Raji (cell line): ENCODE results near the gene ANKRD33B.

Experiments used
- POLR2A ChIP-seq: IDR thresholded peaks from 2 replicates; pipeline ENCODE4 v1.6.1; 2011; ENCODE audit warnings: low read depth, low read length, control low read depth; ENCODE audit not compliant: insufficient read depth

The ANKRD33B gene

GRCh38 chr5:10624679-10625078, 60.8 kb downstream of the ANKRD33B start:
- TF ChIP-seq POLR2A = no peak

- no peak for TF ChIP-seq POLR2A
Observed at GRCh38 chr5:10625700-10626472, 62.0 kb downstream of the ANKRD33B start.

- TF ChIP-seq POLR2A = no peak
Observed at GRCh38 chr5:10626473-10627013, 62.7 kb downstream of the ANKRD33B start.

GRCh38 chr5:10627160-10627701, 63.4 kb downstream of the ANKRD33B start:
- no peak for TF ChIP-seq POLR2A

GRCh38 chr5:10628601-10629000, 64.7 kb downstream of the ANKRD33B start:
- TF ChIP-seq POLR2A = no peak

GRCh38 chr5:10629682-10630081, 65.8 kb downstream of the ANKRD33B start:
- no peak for TF ChIP-seq POLR2A

GRCh38 chr5:10630126-10630525, 66.3 kb downstream of the ANKRD33B start:
- TF ChIP-seq POLR2A = no peak

- no peak for TF ChIP-seq POLR2A
Observed at GRCh38 chr5:10631316-10631996, 67.6 kb downstream of the ANKRD33B start.

- TF ChIP-seq POLR2A = peak; percentile 44; the same call in 1 of the 2 replicates
Observed at GRCh38 chr5:10632110-10632761, 68.4 kb downstream of the ANKRD33B start.

GRCh38 chr5:10633271-10634049, 69.6 kb downstream of the ANKRD33B start:
- no peak for TF ChIP-seq POLR2A

GRCh38 chr5:10634050-10634449, 70.2 kb downstream of the ANKRD33B start:
- TF ChIP-seq POLR2A = no peak

- TF ChIP-seq POLR2A = no peak
Observed at GRCh38 chr5:10634562-10634961, 70.7 kb downstream of the ANKRD33B start.

- TF ChIP-seq POLR2A = no peak
Observed at GRCh38 chr5:10635257-10635866, 71.5 kb downstream of the ANKRD33B start.

- TF ChIP-seq POLR2A = no peak
Observed at GRCh38 chr5:10635867-10636350, 72.0 kb downstream of the ANKRD33B start.
